ENCODE results near the gene JAZF1.

DNA sequence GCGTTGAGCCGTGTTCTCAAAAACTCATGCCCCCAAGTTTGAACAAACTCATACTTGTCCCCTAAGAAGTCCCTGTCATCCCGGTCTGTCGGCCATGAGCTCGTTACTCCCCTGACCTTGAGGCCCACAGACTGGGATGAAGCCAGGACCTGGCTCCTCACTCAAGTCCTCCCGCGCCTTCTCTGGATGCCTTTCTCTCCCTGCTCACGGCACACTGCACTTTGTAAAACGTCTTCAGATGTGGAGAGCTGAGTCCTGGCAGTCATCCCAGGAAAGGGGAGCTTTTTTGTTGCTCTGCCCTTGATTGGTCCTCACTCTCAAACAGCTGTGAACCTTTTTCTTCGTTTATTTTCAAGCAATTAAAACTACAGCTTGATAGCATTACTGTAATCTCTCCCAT is 110.8 kb downstream of the JAZF1 start:
- TF ChIP-seq, protein P1, sequence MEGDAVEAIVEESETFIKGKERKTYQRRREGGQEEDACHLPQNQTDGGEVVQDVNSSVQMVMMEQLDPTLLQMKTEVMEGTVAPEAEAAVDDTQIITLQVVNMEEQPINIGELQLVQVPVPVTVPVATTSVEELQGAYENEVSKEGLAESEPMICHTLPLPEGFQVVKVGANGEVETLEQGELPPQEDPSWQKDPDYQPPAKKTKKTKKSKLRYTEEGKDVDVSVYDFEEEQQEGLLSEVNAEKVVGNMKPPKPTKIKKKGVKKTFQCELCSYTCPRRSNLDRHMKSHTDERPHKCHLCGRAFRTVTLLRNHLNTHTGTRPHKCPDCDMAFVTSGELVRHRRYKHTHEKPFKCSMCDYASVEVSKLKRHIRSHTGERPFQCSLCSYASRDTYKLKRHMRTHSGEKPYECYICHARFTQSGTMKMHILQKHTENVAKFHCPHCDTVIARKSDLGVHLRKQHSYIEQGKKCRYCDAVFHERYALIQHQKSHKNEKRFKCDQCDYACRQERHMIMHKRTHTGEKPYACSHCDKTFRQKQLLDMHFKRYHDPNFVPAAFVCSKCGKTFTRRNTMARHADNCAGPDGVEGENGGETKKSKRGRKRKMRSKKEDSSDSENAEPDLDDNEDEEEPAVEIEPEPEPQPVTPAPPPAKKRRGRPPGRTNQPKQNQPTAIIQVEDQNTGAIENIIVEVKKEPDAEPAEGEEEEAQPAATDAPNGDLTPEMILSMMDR (IDR thresholded peaks at IDR 0.05), result no peak
- TF ChIP-seq POLR2A (IDR thresholded peaks at IDR 0.05), result no peak
